Panc1 (cell line): Measurements from ENCODE around the gene RILPL1. TPM values are rescaled to one million over a fixed set of nuclear protein-coding genes. Genes with fewer than 3 reads are reported as not detected.

Experiments used
- ATAC-seq: fragments of 200-7000 bp; cut with Tn5 transposase; 2 replicates; pipeline ENCODE4 v1.9.1; 2020; ENCODE audit warnings: mild to moderate bottlenecking, moderate library complexity
- BruUV-seq: library from RNA; stranded (reverse); fragments of 400-500 nt; replicated peaks from 2 replicates; lab custom pipeline; 2021; lab: Mats Ljungman, UMichigan
- CTCF ChIA-PET: fragments of 300-600 bp; sonication (Branson Sonifier 250); formaldehyde crosslinking; loops from one replicate; lab custom pipeline; 2022; ENCODE audit warnings: antibody characterized with exemption; lab: Charles Lee
- POLR2A ChIA-PET: fragments of 300-600 bp; sonication (Branson Sonifier 250); formaldehyde crosslinking; loops from one replicate; lab custom pipeline; 2022; ENCODE audit warnings: antibody characterized with exemption; lab: Charles Lee
- DNase-seq: peaks from one replicate; pipeline ENCODE4 v3.0.0-alpha.2; 2010; ENCODE audit warnings: low read depth, low spot score
- H3K27ac ChIP-seq: 2 replicates; pipeline ENCODE4 v1.5.1; 2011; ENCODE audit warnings: mild to moderate bottlenecking, low read length, inconsistent platforms
- H3K27me3 ChIP-seq: fragments of 200-500 bp; sonication (Bioruptor generic); 2 replicates; pipeline ENCODE4 v1.6.0; 2014; ENCODE audit warnings: low read length, inconsistent platforms; ENCODE audit not compliant: control insufficient read depth, insufficient read depth
- H3K36me3 ChIP-seq: fragments of 200-500 bp; sonication (Bioruptor generic); 2 replicates; pipeline ENCODE4 v1.5.1; 2014; ENCODE audit warnings: inconsistent platforms, mild to moderate bottlenecking, low read length, moderate library complexity; ENCODE audit not compliant: control insufficient read depth, insufficient read depth
- H3K4me1 ChIP-seq: 2 replicates; pipeline ENCODE4 v1.5.1; 2011; ENCODE audit warnings: inconsistent platforms, mild to moderate bottlenecking, low read length, moderate library complexity; ENCODE audit not compliant: control insufficient read depth, insufficient read depth
- H3K4me3 ChIP-seq, 2 experiments: 2 replicates each; pipeline ENCODE4 v1.5.1; 2011 to 2012; ENCODE audit warnings: low read depth in 2 of 2, low read length in 2 of 2, mild to moderate bottlenecking in 2 of 2, inconsistent platforms in 1 of 2, moderate library complexity in 1 of 2
- H3K9me3 ChIP-seq: fragments of 200-500 bp; sonication (Bioruptor generic); 2 replicates; pipeline ENCODE4 v1.5.1; 2014; ENCODE audit warnings: low read depth, mild to moderate bottlenecking, inconsistent platforms, low read length, moderate library complexity; ENCODE audit not compliant: control insufficient read depth, insufficient read depth
- POLR2AphosphoS5 ChIP-seq: IDR thresholded peaks from 2 replicates; pipeline ENCODE4 v1.6.1; 2012; ENCODE audit warnings: mild to moderate bottlenecking, low read depth, low read length, moderate library complexity
- REST ChIP-seq, 2 experiments: IDR thresholded peaks; 2 replicates each; pipeline ENCODE4 v1.6.1; 2011 to 2012; ENCODE audit warnings: low read depth in 2 of 2, control low read depth in 1 of 2, low read length in 1 of 2, mild to moderate bottlenecking in 1 of 2, moderate library complexity in 1 of 2; ENCODE audit not compliant: insufficient read depth in 1 of 2
- SIN3A ChIP-seq: IDR thresholded peaks from 2 replicates; pipeline ENCODE4 v1.6.1; 2012; ENCODE audit warnings: low read depth, mild to moderate bottlenecking, low read length, moderate library complexity, borderline replicate concordance; ENCODE audit not compliant: insufficient read depth
- TCF7L2 ChIP-seq: IDR thresholded peaks from 2 replicates; pipeline ENCODE4 v1.6.1; 2011; ENCODE audit warnings: mild to moderate bottlenecking, low read depth, low read length, inconsistent platforms
- in situ Hi-C: cut with HindIII; loops from 2 replicates; pipeline ENCODE4 v1.10.0; 2016; ENCODE audit warnings: low sequenced_read_pairs, low pct_unique_long_range_greater_than_20kb
- intact Hi-C: fragments of 100-400 bp; cut with micrococcal nuclease; formaldehyde crosslinking; loops from one replicate; pipeline ENCODE4 v1.10.0; 2022; ENCODE audit not compliant: unreplicated experiment
- total RNA-seq: library from RNA; stranded (reverse); gene quantifications from one replicate; pipeline ENCODE4 v1.2.1, GENCODE V29; 2021; ENCODE audit not compliant: unreplicated experiment
- TF ChIP-seq, protein P1 (sequence below): fragments of 450-650 bp; IDR thresholded peaks from 2 replicates; pipeline ENCODE4 v1.5.1; 2017; ENCODE audit warnings: mild to moderate bottlenecking

The RILPL1 gene
- total RNA-seq, 1 experiment from 2014 or later, result 16.2 TPM

GRCh38 chr12:123490089-123490488 lies 43.4 kb downstream of the RILPL1 start:
- TF ChIP-seq POLR2AphosphoS5 (no peak), REST (IDR thresholded peaks at IDR 0.05; ENCODE audit: insufficient read depth in 1 of 2, low read depth in 2 of 2, low read length in 1 of 2) (no peak), SIN3A (no peak), TCF7L2 (no peak)
- TF ChIP-seq, protein P1, sequence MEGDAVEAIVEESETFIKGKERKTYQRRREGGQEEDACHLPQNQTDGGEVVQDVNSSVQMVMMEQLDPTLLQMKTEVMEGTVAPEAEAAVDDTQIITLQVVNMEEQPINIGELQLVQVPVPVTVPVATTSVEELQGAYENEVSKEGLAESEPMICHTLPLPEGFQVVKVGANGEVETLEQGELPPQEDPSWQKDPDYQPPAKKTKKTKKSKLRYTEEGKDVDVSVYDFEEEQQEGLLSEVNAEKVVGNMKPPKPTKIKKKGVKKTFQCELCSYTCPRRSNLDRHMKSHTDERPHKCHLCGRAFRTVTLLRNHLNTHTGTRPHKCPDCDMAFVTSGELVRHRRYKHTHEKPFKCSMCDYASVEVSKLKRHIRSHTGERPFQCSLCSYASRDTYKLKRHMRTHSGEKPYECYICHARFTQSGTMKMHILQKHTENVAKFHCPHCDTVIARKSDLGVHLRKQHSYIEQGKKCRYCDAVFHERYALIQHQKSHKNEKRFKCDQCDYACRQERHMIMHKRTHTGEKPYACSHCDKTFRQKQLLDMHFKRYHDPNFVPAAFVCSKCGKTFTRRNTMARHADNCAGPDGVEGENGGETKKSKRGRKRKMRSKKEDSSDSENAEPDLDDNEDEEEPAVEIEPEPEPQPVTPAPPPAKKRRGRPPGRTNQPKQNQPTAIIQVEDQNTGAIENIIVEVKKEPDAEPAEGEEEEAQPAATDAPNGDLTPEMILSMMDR, result no peak
- BruUV-seq, result no TSS peak
- intact Hi-C loops, result no loop called here
- ATAC-seq, result no peak
- in situ Hi-C loops, result no loop called here
- CTCF ChIA-PET, result interaction anchor here (0.7 kb wide), 1 partner anchor 93 kb away, joined by 4 read pairs; no protein-coding TSS in a partner anchor
- no peak overlapping the region for H3K4me3 ChIP-seq
- no peak overlapping the region for H3K27ac ChIP-seq
- POLR2A ChIA-PET, result interaction anchor here (0.5 to 0.7 kb wide), 2 partner anchors 12 to 94 kb away, joined by 3 to 7 read pairs; partner anchors contain the start of gene TMED2
- no peaks in the 10 kb centered on the region for H3K4me1 ChIP-seq
- no peak for DNase-seq
- no peaks in the 10 kb centered on the region for H3K27me3 ChIP-seq
- H3K9me3 ChIP-seq, result no peaks in the 10 kb centered on the region
- no peaks in the 10 kb centered on the region for H3K36me3 ChIP-seq

GRCh38 chr12:123489580-123489979 lies 43.9 kb downstream of the RILPL1 start:
- Histone ChIP-seq H3K4me1 (no peaks in the 10 kb centered on the region), H3K27me3 (no peaks in the 10 kb centered on the region), H3K9me3 (no peaks in the 10 kb centered on the region), H3K36me3 (no peaks in the 10 kb centered on the region), H3K27ac (no peak overlapping the region), H3K4me3 (no peak overlapping the region)
- ChIA-PET POLR2A (interaction anchor here (0.5 to 0.7 kb wide), 2 partner anchors 13 to 95 kb away, joined by 3 to 7 read pairs; partner anchors contain the start of gene TMED2), CTCF (interaction anchor here (0.7 kb wide), 1 partner anchor 92 kb away, joined by 4 read pairs; no protein-coding TSS in a partner anchor)
- TF ChIP-seq REST (IDR thresholded peaks at IDR 0.05; ENCODE audit: insufficient read depth in 1 of 2, low read depth in 2 of 2, low read length in 1 of 2), result no peak
- TF ChIP-seq POLR2AphosphoS5, result no peak
- TF ChIP-seq, protein P1, result no peak
- no peak for TF ChIP-seq SIN3A
- TF ChIP-seq TCF7L2, result no peak
- in situ Hi-C loops (no loop called here), intact Hi-C loops (no loop called here)
- BruUV-seq, result no TSS peak
- ATAC-seq (no peak), DNase-seq (no peak)
